MCF 10A (cell line): ENCODE results near the gene IL22RA1. TPM values are rescaled to one million over a fixed set of nuclear protein-coding genes. Genes with fewer than 3 reads are reported as not detected.

Experiments
- BruUV-seq: library from RNA; stranded (reverse); fragments of 400-500 nt; replicated peaks from 2 replicates; lab custom pipeline; 2021; lab: Mats Ljungman, UMichigan
- CTCF ChIA-PET: fragments of 300-600 bp; sonication (Branson Sonifier 250); formaldehyde crosslinking; extraction: SDS; loops from one replicate; lab custom pipeline; 2021; ENCODE audit warnings: antibody characterized with exemption, inconsistent platforms; lab: Yijun Ruan, JAX
- POLR2A ChIA-PET: fragments of 300-600, 350-650 bp; sonication (Branson Sonifier 250); formaldehyde crosslinking; extraction: SDS; loops from one replicate; lab custom pipeline; 2020; ENCODE audit warnings: antibody characterized with exemption, inconsistent platforms; lab: Yijun Ruan, JAX
- DNase-seq: peaks from one replicate; pipeline ENCODE4 v3.0.0-alpha.2; 2018; ENCODE audit not compliant: unreplicated experiment
- H3K27ac Mint-ChIP-seq: one replicate; pipeline ENCODE4 v1.8.0; 2022; ENCODE audit warnings: mild to moderate bottlenecking, low read depth, mixed read lengths; ENCODE audit not compliant: unreplicated experiment
- H3K27me3 Mint-ChIP-seq: one replicate; pipeline ENCODE4 v1.8.0; 2022; ENCODE audit warnings: mixed read lengths; ENCODE audit not compliant: insufficient read depth, unreplicated experiment
- H3K36me3 Mint-ChIP-seq: one replicate; pipeline ENCODE4 v1.8.0; 2022; ENCODE audit warnings: mild to moderate bottlenecking, moderate library complexity, mixed read lengths; ENCODE audit not compliant: insufficient read depth, unreplicated experiment
- H3K4me1 Mint-ChIP-seq: one replicate; pipeline ENCODE4 v1.8.0; 2022; ENCODE audit warnings: mixed read lengths; ENCODE audit not compliant: insufficient read depth, unreplicated experiment
- H3K4me3 Mint-ChIP-seq: one replicate; pipeline ENCODE4 v1.8.0; 2022; ENCODE audit warnings: mild to moderate bottlenecking, moderate library complexity, mixed read lengths; ENCODE audit not compliant: unreplicated experiment
- H3K9me3 Mint-ChIP-seq: one replicate; pipeline ENCODE4 v1.8.0; 2022; ENCODE audit warnings: mixed read lengths; ENCODE audit not compliant: unreplicated experiment
- intact Hi-C: fragments of 100-400 bp; cut with micrococcal nuclease; formaldehyde crosslinking; loops from 2 replicates; pipeline ENCODE4 v1.14.1; 2022
- total RNA-seq: library from RNA; stranded (reverse); gene quantifications from 2 replicates; pipeline ENCODE4 v1.2.3, GENCODE V29; 2022
- TF ChIP-seq, protein P1 (sequence below): fragments of 200-600 bp; IDR thresholded peaks from one replicate; pipeline ENCODE4 v1.8.0; 2022; ENCODE audit warnings: antibody characterized with exemption, mild to moderate bottlenecking; ENCODE audit not compliant: unreplicated experiment

Gene IL22RA1
- total RNA-seq, 1 experiment from 2014 or later, result not detected

DNA sequence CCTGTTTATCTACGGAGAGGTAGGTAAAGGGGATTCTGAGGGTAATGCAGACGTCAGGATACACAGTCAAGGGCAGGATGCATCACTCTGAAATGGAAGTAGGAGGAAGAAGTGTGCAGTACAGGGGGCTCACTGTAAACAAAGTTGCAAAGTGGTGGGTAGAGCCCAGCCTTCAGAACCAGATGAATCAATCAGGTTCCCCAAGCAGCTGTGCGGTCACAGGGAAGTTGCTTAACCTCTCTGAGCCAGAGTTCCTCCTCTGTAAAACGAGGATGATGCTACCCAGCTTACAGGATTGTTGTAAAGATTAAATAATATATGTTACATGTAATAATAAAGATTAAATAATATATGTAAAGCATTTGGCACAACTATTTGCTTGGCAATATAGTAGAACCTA is 17.5 kb downstream of the IL22RA1 start:
- Mint-ChIP-seq H3K4me3 (no peak overlapping the region), H3K27me3 (no peaks in the 10 kb centered on the region), H3K27ac (no peak overlapping the region), H3K36me3 (peaks cover 7% of the 10 kb centered on the region), H3K4me1 (peaks cover 6% of the 10 kb centered on the region), H3K9me3 (peaks cover 14% of the 10 kb centered on the region)
- ChIA-PET CTCF (interaction anchor here (1.1 kb wide), 1 partner anchor 73 kb away, joined by 3 read pairs; no protein-coding TSS in a partner anchor), POLR2A (interaction anchor here (0.7 to 1.1 kb wide), 2 partner anchors 9 to 18 kb away, joined by 3 read pairs; partner anchors contain the start of gene IL22RA1)
- BruUV-seq, result no TSS peak
- intact Hi-C loops, result no loop called here
- TF ChIP-seq, protein P1, sequence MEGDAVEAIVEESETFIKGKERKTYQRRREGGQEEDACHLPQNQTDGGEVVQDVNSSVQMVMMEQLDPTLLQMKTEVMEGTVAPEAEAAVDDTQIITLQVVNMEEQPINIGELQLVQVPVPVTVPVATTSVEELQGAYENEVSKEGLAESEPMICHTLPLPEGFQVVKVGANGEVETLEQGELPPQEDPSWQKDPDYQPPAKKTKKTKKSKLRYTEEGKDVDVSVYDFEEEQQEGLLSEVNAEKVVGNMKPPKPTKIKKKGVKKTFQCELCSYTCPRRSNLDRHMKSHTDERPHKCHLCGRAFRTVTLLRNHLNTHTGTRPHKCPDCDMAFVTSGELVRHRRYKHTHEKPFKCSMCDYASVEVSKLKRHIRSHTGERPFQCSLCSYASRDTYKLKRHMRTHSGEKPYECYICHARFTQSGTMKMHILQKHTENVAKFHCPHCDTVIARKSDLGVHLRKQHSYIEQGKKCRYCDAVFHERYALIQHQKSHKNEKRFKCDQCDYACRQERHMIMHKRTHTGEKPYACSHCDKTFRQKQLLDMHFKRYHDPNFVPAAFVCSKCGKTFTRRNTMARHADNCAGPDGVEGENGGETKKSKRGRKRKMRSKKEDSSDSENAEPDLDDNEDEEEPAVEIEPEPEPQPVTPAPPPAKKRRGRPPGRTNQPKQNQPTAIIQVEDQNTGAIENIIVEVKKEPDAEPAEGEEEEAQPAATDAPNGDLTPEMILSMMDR, result no peak
- DNase-seq, result no peak

DNA sequence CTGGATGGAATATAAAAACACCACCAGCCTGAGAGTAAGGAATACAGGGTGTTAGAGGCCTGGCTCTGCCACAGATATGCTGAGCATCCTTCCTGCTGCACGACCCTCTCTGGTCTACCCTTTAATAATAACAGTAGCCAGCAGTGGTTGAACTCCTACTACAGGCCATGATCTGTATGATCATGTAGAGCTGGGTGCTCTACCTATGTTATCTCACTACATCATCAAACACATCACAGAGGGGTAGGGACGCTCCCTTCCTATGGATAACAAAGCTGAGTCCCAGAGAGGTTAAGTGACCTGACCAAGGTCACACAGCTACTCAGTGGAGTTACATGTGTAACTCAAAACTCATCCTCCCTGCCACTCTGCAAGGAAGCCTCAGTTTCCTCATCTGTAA is 18.0 kb downstream of the IL22RA1 start:
- Mint-ChIP-seq H3K9me3 (peaks cover 13% of the 10 kb centered on the region), H3K27me3 (no peaks in the 10 kb centered on the region), H3K36me3 (peaks cover 7% of the 10 kb centered on the region), H3K4me1 (peaks cover 11% of the 10 kb centered on the region), H3K27ac (no peak overlapping the region), H3K4me3 (no peak overlapping the region)
- intact Hi-C loops, result no loop called here
- CTCF ChIA-PET, result interaction anchor here (0.8 kb wide), 1 partner anchor 354 kb away, joined by 3 read pairs; no protein-coding TSS in a partner anchor
- no TSS peak for BruUV-seq
- DNase-seq, result no peak
- TF ChIP-seq, protein P1, result no peak
- POLR2A ChIA-PET, result interaction anchor here (1.1 kb wide), 1 partner anchor 9 kb away, joined by 3 read pairs; no protein-coding TSS in a partner anchor

DNA sequence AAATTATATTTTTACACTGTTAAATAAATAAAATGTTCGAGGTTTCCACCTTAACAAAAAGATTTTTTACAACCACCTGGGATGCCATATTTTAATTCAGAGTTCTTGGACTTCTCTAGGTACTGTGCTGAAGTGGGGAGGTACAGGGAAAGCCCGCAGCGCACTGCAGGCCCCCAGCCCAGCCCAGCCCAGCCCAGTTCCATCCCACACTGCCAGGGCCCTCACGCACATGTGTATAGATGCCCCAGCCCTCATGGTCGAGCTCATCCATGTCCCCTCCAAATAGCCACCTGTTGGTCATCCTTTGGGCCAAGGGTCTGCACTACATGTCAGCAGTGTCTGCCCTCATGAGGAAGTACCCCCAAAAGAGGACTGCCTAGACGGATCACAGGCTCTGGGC is 19.3 kb downstream of the IL22RA1 start:
- no TSS peak for BruUV-seq

DNA sequence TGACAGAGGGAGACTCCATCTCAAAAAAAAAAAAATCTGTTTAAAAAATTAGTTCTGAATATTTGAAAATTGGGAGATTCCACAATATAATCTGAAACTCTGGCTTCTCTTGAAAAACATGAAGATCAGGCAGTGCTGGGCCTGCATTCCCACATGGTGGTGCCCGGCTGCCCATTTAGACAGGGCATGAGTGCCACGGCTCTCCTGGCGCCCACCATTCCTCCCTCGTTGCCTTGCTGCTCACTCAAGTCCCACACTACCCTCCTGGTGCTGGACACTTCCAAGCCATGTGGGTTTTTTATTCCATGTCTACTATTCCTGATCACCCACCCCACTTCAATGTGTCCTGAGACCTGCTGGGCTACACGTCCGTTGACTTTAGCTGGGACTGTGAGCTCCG is 20.2 kb downstream of the IL22RA1 start:
- TF ChIP-seq, protein P1, result no peak
- Mint-ChIP-seq H3K27ac (no peak overlapping the region), H3K4me1 (peaks cover 21% of the 10 kb centered on the region), H3K4me3 (no peak overlapping the region), H3K27me3 (no peaks in the 10 kb centered on the region), H3K36me3 (no peaks in the 10 kb centered on the region), H3K9me3 (no peaks in the 10 kb centered on the region)
- no peak for DNase-seq
- ChIA-PET CTCF (interaction anchor here (0.7 to 1.2 kb wide), 2 partner anchors 27 to 94 kb away, joined by 3 read pairs; no protein-coding TSS in a partner anchor), POLR2A (no interaction called here)
- intact Hi-C loops, result no loop called here
- BruUV-seq, result no TSS peak

More for the DNA sequence above, 19.3 kb downstream of the IL22RA1 start:
- CTCF ChIA-PET, result interaction anchor here (0.7 to 1.2 kb wide), 3 partner anchors 24 to 95 kb away, joined by 3 to 4 read pairs (median 3); no protein-coding TSS in a partner anchor
- POLR2A ChIA-PET, result no interaction called here
- Mint-ChIP-seq H3K4me1 (peaks cover 15% of the 10 kb centered on the region), H3K27me3 (no peaks in the 10 kb centered on the region), H3K9me3 (no peaks in the 10 kb centered on the region), H3K4me3 (no peak overlapping the region), H3K27ac (no peak overlapping the region), H3K36me3 (no peaks in the 10 kb centered on the region)
- intact Hi-C loops, result no loop called here
- no peak for DNase-seq
- TF ChIP-seq, protein P1, result no peak
